GM18858 (cell line): ENCODE results near the gene SIDT2.
"Not testable (repeated sequence)": the region's sequence is repeated elsewhere in the genome, so short reads cannot be mapped to it uniquely, and the experiment has no call there.

Experiments used
- ATAC-seq: cut with Tn5 transposase; IDR thresholded peaks from one replicate; pipeline ENCODE4 v1.9.1; 2021; ENCODE audit not compliant: unreplicated experiment

SIDT2 gene

GRCh38 chr11:117171404-117172061 is 7.0 kb upstream of the SIDT2 start:
- ATAC-seq: no peak

DNA sequence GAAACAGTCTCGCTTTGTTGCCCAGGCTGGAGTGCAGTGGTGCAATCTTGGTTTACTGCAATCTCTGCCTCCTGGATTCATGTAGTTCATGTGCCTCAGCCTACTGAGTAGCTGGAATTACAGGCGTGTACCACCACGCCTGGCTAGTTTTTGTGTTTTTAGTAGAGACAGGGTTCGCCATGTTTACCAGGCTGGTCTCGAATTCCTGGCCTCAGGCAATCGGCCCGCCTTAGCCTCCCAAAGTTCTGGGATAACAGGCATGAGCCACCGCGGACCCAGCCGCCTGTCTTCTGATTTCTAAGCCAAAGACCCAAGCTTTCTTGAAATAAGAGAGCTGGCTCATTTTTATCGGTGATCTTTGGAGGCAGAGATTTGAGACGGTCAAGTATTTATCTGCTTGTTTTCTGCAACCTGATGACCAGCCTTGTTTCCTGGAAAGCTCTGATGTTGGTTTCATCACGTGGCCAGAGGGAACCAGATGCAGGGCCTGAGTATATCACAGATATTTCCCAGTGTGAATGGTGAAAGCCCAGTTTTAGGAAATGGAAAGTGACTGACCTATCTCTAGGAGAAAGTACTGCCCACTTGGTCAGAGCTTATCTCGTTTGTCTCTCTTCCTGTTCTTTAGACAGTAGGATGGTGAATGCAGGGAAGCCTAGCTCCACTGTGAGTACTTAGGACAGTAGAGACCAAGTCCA is 5.7 kb upstream of the SIDT2 start:
- ATAC-seq: no peak

DNA sequence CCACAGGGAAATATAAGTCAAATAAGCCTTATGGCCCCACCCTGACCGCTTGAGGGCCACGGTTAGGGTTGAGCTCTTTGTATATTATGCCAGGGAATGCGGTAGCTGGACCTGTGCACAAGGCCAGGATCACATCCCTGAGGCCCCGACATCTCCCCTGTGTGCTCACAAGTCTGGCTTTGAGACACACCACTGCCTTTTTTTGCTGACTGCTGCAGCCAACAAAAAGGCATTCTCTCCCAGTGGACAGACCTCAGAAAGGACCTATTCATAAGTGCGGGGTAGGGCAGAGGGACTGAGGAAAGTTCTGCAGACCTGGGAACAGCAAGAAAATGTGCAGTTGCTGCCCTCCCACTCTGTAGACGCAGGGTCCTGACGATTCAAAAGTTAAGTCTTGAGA is 3.4 kb upstream of the SIDT2 start:
- no peak for ATAC-seq

DNA sequence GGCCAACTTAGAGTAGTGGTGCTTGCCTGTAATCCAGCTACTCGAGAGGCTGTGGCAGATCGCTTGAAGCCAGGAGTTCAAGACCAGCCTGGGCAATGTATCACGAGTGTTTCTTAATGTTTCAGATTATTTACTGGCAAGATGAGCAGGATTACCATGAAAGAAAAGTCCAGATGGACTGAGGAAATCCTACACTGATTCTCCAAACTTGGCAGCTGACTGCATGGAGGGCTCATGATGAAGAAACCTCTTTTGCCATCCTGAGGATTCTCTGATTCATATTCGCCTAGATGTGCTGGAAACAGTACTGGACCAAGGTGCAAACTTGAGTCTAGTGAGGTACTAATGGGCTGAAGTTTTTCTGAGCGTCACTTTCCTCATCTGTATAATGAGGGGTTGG is 2.8 kb upstream of the SIDT2 start:
- no peak for ATAC-seq

- ATAC-seq: no peak
These were observed 2.4 kb upstream of the SIDT2 start for GRCh38 chr11:117176186-117176585.

GRCh38 chr11:117177534-117178209 is 871 bp upstream of the SIDT2 start:
- no peak for ATAC-seq

GRCh38 chr11:117179048-117179999 is 781 bp downstream of the SIDT2 start:
- ATAC-seq: no peak

DNA sequence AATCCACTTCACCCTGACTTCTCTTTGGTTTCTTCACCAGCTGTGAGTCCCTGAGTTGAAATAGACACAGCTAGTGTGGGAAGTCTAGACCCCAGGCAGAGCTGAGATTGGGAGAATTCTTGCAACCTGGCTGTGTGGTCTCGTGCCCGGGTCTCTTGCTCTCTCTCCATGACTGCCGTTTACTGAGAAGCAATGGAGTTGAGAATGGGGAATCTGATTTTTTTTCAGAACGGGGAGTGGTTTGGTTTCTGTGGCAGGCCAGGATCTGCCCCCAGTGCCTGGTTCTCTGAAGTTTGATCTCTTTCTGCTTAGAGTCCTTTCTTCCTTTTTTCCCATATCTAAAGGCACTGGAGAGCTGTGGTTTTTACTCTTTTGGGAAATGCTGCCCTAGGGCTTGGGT is 1.5 kb downstream of the SIDT2 start:
- no peak for ATAC-seq

- no peak for ATAC-seq
These were observed 2.4 kb downstream of the SIDT2 start for GRCh38 chr11:117180661-117181585.

GRCh38 chr11:117181586-117182550 is 3.3 kb downstream of the SIDT2 start:
- no peak for ATAC-seq

DNA sequence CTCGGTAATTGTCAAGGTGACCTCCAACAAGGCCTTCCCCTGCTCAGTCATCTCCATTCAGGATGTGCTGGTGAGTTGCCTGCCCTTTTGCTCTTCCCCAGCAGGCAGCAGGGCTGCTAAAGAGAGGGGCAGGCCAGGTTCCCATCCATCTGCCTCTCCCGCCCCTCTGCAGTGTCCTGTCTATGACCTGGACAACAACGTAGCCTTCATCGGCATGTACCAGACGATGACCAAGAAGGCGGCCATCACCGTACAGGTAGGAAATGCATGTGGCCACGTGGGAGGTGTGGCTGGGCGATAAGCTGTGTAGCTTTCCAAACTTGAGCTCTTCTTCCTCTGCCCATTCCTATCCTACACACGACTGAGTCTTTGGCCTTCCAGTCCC is 4.0 kb downstream of the SIDT2 start:
- ATAC-seq: no peak

GRCh38 chr11:117183178-117183577 is 4.6 kb downstream of the SIDT2 start:
- not testable (repeated sequence) for ATAC-seq

GRCh38 chr11:117183724-117184349 is 5.3 kb downstream of the SIDT2 start:
- no peak for ATAC-seq

GRCh38 chr11:117185736-117186430 is 7.3 kb downstream of the SIDT2 start:
- no peak for ATAC-seq

GRCh38 chr11:117186431-117186761 is 7.9 kb downstream of the SIDT2 start:
- ATAC-seq: no peak

DNA sequence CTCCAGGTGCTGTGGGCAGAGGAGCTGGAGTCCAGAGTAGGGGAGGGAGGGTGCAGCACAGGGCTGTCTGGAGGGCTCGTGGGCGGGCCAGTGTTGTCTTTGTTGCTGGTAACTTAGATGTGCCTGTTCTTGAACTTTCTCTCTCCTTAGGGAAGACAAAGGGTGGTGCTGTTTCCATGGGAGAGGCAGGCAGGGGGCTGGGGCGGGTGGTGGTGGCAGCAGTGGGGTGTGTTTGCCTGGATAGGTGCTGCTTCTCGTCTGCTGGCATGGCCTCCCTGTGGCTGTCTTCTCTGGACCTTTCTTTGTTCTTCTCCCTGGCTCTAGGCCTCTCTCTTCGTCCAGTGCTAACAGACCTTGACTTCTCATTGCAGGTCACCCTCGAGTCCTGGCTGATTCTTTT is 8.5 kb downstream of the SIDT2 start:
- ATAC-seq: no peak

- ATAC-seq: no peak
These were observed 8.9 kb downstream of the SIDT2 start for GRCh38 chr11:117187428-117187798.
